Neural progenitor cell (in vitro differentiated cells): ENCODE results near the gene GPR37L1.

Source experiments
- CTCF ChIP-seq: fragments of 200-600 bp; sonication (generic); IDR thresholded peaks from 2 replicates; pipeline ENCODE4 v1.5.1; 2017; ENCODE audit warnings: antibody characterized with exemption, mild to moderate bottlenecking
- EZH2 ChIP-seq: fragments of 200-600 bp; sonication (generic); IDR thresholded peaks from 2 replicates; pipeline ENCODE4 v1.6.1; 2017; ENCODE audit warnings: antibody characterized with exemption, mild to moderate bottlenecking, moderate library complexity

- TF ChIP-seq EZH2 (no peak), CTCF (no peak)
Observed at GRCh38 chr1:202133001-202133400, 10.3 kb downstream of the GPR37L1 start.
